Activated CD8-positive, alpha-beta memory T cell treated with anti-CD3 and anti-CD28 coated beads, Interleukin-2, amount 50 U/mL, for 48 hours (primary cell): ENCODE results near the gene WDR44.
"Not testable (repeated sequence)": the region's sequence is repeated elsewhere in the genome, so short reads cannot be mapped to it uniquely, and the experiment has no call there.

Experiments used
- DNase-seq: peaks from one replicate; pipeline ENCODE4 v3.0.0-alpha.2; 2020

The WDR44 gene

DNA sequence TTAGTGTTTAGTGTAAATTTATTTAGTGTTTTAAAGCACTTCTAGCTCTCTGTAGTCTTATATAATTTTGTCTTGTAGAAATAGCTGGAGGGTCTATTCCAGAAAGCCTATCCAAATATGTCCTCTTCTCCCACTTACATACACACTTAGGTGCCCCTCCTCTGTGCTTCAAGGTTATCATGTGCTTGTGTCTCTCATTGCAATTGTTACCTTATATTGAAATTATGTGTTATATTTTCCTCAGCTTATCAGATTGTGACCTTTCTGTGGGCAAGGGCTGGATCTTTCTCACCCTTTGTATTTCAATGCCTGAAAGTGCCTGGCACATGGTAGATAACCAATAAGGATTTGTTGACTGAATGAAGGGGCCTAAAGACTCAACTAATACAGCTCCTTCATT, 18.4 kb downstream of the WDR44 start:
- DNase-seq: no peak

- DNase-seq: no peak
Measured at GRCh38 chrX:118367338-118367737, 21.4 kb downstream of the WDR44 start.

GRCh38 chrX:118368398-118368797, 22.5 kb downstream of the WDR44 start:
- DNase-seq: no peak

- DNase-seq: no peak
Measured at GRCh38 chrX:118370921-118371624, 25.2 kb downstream of the WDR44 start.

- DNase-seq: no peak
Measured at GRCh38 chrX:118373538-118373937, 27.6 kb downstream of the WDR44 start.

- DNase-seq: no peak
Measured at GRCh38 chrX:118383120-118383519, 37.2 kb downstream of the WDR44 start.

DNA sequence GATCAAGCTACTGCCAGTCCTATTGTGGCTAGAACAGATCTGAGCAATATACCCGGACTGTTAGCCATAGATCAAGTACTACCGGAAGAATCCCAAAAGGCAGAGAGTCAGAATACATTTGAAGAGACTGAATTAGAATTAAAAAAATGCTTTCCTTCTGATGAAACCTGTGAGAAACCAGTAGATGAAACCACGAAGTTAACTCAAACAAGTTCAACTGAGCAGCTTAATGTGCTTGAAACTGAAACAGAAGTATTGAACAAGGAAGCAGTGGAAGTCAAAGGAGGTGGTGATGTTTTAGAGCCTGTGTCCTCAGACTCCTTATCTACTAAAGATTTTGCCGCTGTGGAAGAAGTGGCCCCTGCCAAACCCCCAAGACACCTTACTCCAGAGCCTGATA, 46.8 kb downstream of the WDR44 start:
- no peak for DNase-seq

DNA sequence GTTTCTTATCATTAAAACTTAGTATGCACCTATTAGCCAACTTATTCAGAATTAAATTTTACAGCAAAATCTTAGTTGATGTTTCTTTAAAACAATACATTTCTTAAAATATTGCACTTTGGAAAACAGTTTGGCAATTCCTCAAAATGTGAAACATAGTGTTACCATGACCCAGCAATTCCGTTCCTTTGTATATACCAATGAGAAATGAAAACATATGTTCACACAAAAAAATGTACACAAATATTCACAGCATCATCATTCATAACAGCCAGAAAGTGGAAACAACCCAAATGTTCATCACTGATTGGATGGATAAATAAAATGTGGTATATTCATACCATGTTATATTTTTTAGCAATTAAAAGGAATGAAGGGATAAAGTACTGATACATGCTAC, 50.2 kb downstream of the WDR44 start:
- DNase-seq: no peak

- DNase-seq: no peak
Measured at GRCh38 chrX:118418811-118419251, 72.9 kb downstream of the WDR44 start.

- no peak for DNase-seq
Measured at GRCh38 chrX:118420462-118420861, 74.6 kb downstream of the WDR44 start.

GRCh38 chrX:118423558-118423957, 77.7 kb downstream of the WDR44 start:
- no peak for DNase-seq

- no peak for DNase-seq
Measured at GRCh38 chrX:118432799-118433198, 86.9 kb downstream of the WDR44 start.

DNA sequence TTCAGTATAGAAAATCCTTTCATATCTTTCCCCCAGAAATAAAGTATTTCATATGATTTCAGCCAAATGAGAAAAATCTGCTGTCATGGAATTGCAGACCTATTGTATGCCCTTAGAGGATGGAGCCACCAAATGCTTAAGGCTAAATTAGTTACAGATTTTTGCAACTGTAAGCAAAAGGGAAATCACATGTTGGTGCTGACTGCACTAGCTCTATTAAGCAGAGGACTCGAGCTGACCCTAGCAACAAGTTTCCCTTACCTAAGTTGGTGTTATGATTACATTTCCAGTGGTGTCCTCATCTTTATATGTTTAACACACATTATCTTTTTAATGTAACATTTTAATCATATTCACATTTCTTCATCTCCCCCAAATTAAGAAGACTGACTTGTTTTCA, 91.4 kb downstream of the WDR44 start:
- DNase-seq: no peak

DNA sequence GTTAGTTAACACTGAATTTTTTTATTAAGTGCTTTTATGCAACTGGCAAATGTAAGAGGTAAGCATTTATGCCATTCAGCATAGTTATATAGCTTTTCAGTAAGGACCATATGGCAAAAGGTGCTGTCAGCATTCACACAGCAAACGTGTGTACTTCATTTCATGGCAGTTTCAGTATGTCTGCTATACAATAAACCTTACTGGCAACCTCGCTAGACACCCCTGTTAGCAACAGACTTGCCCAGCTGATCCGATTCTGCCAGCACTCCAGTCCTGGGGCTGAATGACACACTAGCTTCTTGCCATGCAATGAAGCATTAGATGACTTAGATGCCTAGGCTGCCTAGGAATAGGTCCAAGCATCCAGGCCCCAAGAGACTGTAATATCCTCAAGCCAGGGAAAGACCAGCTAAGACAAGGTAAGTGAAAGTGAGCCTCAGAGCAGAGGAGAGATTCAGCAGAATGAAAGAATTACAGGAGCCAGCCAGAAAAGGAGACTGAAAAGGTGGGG, 102.4 kb downstream of the WDR44 start:
- no peak for DNase-seq

DNA sequence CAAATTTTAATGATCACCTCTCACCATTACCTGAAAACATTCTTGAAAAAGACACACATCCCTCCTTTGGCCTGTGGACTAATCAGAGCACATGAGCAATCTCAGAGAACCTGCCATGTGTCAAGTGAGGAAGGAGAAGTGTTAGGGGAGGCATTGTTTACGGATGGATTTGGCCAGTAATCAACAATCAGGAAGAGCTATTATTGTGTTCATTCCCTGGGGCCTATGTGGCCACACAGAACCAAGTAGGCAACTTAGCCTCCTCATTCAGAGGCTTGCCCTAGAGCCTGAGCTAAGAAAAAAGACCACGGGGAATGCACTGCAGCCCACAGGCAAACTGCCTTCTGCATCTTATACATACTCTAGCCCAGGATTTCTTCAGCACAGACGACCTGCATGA, 109.1 kb downstream of the WDR44 start:
- DNase-seq: no peak

- no peak for DNase-seq
Measured at GRCh38 chrX:118459494-118459893, 113.6 kb downstream of the WDR44 start.

DNA sequence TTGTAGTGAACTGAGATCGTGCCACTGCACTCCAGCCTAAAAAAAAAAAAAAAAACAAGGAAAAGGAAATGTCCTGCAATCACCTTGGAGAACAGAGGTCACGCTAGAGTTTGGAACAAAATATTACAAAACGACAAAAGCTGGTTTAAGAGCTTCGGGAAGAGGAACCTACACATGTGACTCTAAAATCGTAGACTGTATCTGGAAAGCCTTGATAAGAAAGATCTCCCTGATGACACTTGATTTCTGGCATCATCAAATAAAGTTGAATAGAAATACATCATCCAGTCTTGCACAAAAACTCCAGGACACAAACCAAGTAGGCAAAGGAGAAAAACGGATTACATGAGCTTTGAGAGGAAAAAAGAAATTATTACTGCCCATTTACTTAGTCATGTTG, 118.6 kb downstream of the WDR44 start:
- no peak for DNase-seq

DNA sequence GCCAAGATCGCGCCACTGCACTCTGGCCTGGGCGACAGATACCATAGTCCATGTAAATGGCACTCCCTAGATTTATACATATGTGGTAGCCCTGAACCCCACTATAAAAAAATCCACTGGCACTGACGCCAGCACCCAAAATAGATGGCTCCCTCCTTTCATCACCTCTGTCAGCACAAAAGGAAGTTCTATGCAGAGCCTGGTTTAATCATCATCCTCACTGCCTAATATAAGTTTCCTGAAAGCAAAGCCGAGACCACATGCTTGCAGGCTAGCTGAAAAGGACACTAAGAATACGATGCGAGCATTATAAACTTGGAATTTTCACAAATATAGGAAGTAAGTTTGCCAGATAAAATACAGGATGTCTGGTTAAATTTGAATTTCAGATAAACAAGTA, 122.2 kb downstream of the WDR44 start:
- no peak for DNase-seq

GRCh38 chrX:118470721-118471347, 124.9 kb downstream of the WDR44 start:
- DNase-seq: not testable (repeated sequence)

DNA sequence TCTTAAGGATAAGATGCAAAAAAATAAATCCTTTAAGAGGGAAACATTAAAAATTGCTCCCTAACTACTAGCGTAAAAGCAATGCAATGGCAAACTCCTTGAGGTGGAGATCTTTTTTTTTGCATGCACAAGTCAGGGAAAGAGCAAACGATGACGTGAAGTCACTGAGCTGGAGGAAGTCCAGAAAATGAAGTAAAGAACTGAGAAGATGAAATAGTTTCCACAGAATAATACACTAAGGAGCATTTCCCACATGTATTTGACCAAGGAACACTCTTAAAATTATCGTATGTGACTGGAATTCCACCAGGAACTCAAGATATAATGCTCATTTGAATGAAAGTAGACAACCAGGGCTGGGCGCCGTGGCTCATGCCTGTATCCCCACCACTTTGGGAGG, 128.7 kb downstream of the WDR44 start:
- no peak for DNase-seq

- no peak for DNase-seq
Measured at GRCh38 chrX:118475903-118476302, 130.0 kb downstream of the WDR44 start.

- DNase-seq: no peak
Measured at GRCh38 chrX:118480172-118480571, 134.3 kb downstream of the WDR44 start.

- not testable (repeated sequence) for DNase-seq
Measured at GRCh38 chrX:118482384-118482783, 136.5 kb downstream of the WDR44 start.

GRCh38 chrX:118484216-118484903, 138.5 kb downstream of the WDR44 start:
- DNase-seq: no peak
